SKM-1 treated with dmso at 0.1 percent for 144 hours (cell line): ENCODE measurements around the gene TPCN2.
"Not testable (repeated sequence)": the region's sequence is repeated elsewhere in the genome, so short reads cannot be mapped to it uniquely, and the experiment has no call there.

Experiments
- DNase-seq: peaks from one replicate; lab custom pipeline; 2025; ENCODE audit not compliant: unreplicated experiment; lab: John Stamatoyannopoulos, UW

The TPCN2 gene

DNA sequence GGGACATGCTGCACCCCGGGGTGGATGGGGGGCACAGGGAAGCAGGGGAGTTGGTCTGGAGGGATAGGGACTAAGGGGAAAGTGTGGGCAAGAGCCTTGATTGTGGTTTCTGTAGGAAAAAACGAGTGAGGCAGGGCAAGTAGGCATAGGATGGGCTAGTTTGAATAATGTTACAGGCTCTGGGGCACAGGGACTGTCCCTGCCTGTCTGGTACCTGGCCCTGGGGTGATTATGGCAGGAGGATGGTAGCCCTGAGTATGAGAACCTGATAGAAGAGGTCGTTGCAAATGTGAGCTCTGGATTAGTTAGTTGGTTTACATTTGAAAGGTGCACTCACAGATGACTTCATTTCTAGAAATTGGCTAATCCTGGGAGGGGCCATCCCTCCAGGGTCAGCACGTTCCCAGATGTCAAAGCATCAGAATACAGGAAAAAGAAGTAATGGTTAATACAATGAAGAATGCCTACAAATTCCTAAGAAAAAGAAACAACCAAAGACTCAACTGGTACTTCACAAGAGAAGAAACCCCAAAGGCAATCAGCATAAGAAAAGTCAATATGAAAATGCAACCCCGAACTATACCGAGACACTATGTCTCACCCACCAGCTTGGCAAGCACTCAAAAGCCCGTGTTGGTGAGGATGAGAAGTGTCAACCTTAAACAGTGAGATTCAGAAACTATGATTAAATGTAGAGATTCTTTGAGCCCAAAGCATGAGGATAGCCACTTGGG is 95.8 kb downstream of the TPCN2 start:
- no peak for DNase-seq

DNA sequence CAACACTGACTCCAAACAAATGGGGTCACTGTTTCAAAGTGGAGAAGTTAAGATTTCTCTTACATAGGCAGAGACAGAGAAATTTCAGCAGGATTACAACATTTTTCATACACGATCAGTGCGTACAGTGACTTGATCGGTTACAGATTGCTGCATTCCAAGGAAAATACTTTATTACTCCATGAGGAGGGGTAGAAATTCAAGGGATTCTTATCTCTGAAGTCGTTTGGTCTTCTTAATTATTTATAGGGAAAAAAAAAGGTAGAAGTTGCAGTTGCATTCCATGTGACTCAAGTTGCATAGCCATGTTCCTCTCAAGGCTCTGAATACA is 96.3 kb downstream of the TPCN2 start:
- DNase-seq, result no peak

DNA sequence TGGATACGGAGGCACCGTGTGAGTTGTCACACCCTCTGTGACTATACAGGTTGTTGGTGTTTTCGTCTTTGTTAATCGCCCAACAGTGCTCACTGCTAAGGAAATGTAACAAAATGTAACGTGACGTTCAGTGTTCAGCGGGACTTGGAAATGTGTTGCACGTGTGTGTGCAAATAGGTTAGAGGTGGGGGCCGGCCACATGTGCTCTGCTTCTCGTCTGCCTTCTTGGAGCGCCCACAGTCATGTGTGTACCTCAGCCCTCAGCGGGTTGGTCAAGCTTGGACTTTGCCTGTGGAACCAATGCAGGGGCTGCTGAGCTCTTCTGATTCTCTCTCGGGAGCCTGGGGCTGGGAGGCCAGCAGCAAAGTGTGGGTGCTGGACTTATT is 99.6 kb downstream of the TPCN2 start:
- no peak for DNase-seq

DNA sequence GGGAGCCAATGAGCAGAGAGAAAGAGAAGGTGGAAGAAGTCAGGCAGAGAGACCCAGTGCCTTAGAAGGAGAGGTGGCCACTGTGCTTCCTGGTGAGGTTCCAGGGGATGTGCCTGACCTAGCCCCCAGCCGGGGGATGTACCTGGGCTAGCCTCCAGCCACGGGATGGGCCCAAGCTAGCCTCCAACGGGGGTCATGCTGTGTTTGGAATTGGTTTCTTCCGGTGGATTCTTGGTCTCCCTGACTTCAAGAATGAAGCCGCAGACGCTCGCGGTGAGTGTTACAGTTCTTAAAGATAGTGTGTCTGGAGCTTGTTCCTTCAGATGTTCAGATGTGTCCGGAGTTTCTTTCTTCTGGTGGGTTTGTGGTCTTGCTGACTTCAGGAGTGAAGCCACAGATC is 100.1 kb downstream of the TPCN2 start:
- no peak for DNase-seq

DNA sequence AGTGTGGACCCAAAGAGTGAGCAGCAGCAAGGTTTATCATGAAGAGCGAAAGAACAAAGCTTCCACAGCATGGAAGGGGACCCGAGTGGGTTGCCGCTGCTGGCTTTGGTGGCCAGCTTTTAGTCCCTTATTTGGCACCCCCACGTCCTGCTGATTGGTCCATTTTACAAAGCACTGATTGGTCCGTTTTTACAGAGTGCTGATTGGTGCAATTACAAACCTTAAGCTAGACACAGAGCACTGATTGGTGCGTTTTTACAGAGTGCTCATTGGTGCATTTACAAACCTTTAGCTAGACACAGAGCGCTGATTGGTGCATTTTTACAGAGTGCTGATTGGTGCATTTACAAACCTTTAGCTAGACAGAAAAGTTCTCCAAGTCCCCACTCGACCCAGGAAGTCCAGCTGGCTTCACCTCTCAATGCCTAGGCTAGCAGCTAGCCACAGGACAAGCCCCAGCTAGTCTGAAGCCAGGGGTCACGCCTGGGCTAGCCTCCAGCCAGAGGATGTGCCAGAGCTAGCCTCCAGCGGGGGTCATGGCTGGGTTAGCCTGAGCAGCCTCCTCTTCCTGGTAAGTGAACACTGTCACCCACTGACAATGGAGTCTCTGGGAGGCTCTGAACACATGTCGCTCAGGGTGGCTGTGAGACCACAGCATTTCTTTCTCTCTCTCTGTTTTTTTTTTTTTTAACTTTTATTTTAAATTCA is 100.8 kb downstream of the TPCN2 start:
- DNase-seq, result not testable (repeated sequence)

DNA sequence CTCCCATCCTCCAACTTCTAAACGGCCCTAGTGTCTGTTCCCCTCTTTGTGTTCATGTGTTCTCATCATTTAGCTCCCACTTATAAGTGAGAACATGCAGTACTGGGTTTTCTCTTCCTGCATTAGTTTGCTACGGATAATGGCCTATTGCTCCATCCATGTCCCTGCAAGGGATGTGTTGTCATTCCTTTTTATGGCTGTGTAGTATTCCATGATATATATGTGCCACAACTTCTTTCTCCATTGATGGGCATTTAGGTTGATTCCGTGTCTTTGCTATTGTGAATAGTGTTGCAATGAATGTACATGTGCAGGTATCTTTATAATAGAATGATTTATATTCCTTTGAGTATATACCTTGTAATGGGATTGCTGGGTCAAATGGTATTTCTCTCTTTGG is 101.4 kb downstream of the TPCN2 start:
- DNase-seq, result no peak

DNA sequence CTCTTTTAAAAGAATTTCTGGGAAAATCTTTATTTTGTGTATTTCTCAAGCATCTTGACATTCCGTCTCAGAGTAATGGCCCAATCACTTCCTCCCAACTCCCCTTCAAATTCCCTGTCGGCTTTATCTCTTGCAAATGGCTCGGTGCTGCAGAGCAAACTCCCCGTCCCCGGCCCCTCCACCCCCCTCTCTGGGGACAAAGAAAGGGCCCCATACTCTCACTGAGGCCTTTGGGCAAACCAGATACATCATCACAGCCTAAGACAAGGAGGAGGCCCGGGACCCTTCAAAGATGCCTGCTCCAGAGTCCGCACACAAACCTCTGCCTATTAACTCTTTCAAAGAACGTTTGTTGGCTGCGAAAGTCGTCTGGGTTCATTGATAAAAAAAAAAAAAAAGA is 103.1 kb downstream of the TPCN2 start:
- no peak for DNase-seq

DNA sequence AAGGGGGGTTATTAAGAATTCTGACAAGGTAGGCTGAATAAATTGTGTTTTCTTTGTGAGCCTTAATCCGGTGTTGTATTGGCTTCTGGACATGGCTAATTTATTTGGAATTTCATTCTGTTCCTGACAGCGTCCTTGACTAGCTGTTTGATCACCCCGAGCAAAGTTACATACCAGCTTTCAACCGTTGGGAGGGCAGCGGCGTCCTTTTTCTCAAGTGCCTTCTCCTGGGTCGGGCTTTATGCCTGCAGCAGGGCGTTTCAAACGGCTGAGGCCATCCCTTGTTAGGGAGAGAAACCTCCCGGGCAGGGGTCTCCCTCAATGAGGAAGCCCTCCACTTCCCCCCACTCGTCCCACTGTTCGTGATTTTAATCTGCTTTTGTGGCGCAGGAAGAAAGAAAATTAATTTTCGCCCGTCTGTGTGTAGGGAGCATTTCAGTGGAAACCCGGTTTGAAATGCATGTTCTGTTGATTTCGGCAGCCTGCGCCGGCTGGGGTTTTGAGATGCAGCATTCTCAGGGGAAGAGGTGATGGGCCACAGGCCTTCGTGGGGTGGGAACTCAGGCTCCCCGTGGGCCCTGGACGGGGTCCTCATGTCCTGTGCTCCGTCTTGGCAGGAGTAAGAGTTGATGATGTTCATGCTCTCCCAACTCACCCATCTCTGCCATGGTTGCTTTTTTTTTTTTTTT is 104.1 kb downstream of the TPCN2 start:
- DNase-seq, result no peak

DNA sequence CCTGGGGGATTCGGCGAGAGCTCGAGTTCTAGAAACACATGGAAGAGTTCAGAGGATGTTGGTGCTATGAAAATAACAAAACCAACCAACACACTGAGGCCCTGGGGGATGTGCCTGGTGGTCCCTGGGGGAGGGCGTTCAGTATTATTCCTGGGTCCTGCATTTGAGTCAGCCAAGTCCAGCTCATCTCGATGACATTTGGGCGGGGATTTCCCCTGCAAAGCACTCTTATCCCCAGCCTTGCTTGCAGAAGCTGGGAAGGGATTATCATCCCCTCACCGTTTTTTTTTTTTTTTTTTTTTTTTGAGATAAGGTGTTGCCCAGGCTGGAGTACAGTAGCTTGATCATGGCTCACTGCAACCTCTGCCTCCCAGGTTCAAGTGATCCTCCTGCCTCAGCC is 104.9 kb downstream of the TPCN2 start:
- DNase-seq, result no peak

DNA sequence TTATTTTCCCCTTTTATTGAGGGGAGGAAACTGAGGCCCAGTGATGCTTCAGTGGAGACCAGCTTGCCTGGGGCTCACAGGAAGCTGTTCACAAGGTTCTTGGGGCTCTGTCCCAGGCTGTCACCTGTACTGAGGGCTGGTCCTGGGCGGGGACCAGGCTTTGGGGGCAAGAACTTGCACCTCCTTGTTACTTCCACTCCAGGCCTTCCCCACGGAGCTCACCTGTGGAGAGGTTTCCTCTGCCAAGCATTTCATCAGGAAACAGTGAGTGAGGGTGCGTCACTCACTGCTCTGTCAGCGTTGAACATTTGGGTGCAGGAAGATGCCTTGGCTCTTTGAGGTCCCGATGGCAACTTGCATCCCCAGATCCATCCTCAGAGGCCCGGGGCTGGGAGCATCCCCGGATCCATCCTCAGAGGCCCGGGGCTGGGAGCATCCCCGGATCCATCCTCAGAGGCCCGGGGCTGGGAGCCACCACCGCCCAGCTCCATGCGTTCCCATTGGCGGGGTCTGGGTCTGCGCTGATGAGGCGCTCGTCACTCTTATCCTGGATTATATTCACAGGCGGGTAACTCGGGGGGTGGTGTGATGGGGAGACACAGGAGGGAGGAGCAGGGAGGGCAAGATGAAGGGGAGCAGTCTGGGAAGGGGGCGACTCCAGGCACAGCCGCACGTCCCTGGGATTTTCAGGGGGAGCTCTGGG is 105.6 kb downstream of the TPCN2 start:
- no peak for DNase-seq

DNA sequence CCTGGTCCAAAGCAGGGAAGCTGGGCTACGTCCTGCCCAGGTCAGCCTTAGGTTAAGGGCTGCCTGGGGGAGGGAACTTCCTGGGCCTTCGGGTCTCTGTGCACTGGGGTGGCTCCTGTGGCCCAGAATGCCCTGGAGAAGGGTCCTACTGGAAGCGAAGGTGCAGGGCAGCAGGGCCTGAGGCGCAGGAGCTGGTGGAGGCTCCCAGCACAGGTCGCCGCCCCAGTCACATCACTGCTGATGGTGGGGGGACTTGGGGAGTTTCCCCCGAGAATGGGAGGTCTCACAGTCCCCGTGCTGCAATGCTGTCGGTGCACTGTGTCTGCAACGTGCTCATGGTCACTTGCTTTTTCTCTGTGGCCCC is 106.2 kb downstream of the TPCN2 start:
- DNase-seq, result no peak

DNA sequence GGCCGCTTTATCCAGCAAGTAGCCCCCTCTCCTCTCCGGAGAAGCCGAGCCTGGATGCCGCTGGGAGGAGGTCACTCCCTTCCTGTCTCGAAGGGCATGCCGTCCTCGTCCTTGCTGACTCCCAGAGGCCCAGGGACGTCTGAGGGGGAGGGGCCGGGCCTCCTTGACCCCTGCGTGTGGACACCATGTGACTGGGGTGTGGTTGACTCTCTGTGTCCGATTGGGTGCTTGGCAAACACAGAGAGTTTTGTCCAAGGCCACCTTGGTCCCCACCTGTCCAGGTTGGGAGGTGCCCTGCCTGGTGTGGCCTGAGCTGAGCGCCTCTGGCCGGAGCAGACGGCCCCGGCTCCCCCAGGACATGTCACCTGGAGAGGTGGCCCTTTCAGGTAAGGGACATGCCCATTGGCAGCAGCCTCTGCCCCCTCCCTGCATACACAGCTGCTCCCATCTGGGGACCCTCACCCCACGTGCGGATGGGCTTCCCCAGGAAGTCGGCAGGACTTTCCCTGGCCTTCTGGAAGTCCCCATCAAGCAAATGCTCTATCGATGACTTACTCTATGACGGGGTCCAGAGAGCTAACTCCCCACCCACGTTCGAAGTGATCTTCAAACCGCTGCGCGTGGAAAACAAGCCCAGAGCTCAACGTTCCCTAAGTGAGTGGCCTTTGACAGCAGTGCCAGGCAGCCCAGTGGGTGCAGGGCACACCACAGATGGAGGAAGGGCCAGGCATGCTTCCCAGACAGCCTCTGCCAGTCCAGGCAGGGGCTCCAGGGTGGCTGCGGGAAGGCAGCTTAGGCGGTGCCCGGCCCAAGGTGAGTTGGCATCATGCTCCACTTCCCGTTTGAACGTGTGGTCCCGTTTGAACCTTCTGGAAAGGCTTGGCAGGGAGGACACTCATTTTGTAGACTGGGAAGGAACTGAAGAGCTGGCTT is 106.8 kb downstream of the TPCN2 start, which contains the start of gene SMIM38:
Gene SMIM38 (plus strand): TSS at position 634 of the 933 bp plus-strand sequence. CDS start 1,912 bp downstream, outside the sequence.
- DNase-seq, result no peak

DNA sequence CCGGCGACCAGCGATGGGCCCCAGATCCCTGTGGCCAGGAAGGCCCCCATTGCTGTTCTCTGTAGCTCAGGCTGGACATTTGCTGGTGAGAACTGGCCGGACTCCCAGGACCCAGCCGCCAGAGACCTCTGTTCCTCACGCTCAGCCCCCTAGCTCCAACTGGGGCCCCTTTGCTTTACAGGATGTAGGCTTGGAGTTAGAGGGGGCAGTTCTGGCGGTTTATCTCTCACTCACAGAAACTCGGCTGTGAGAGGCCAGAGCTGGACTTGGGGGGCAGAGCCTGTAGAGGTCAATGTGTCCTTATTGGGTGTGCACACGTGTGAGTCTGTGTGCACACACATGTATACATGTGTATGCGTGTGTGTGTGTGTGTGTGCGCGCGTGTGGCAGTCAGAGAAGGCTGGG is 107.5 kb downstream of the TPCN2 start:
- no peak for DNase-seq

DNA sequence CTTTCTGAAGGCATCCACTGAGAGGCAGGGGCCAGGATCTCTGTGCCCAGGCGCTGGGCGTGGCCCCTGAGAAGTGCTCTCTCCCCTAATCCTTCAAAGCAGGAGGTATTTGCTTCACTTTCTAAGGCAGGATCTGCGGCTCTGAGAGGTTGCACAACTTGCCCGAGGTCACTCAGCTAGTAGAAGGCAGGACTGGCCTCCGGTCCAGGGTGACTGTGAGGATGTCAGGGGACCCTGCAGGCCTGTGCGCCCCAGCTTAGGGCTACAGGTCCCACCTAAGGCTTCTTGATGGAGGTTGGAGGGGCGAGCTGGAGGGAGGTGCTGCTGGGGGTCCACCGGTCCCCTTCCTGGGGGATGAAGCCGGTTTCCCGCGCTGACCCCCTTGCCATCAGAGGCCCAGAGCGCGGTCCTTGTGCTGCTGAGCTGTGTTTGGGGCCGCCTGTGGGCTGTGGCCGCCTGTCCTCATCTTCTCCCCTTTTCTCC is 108.0 kb downstream of the TPCN2 start:
- no peak for DNase-seq

DNA sequence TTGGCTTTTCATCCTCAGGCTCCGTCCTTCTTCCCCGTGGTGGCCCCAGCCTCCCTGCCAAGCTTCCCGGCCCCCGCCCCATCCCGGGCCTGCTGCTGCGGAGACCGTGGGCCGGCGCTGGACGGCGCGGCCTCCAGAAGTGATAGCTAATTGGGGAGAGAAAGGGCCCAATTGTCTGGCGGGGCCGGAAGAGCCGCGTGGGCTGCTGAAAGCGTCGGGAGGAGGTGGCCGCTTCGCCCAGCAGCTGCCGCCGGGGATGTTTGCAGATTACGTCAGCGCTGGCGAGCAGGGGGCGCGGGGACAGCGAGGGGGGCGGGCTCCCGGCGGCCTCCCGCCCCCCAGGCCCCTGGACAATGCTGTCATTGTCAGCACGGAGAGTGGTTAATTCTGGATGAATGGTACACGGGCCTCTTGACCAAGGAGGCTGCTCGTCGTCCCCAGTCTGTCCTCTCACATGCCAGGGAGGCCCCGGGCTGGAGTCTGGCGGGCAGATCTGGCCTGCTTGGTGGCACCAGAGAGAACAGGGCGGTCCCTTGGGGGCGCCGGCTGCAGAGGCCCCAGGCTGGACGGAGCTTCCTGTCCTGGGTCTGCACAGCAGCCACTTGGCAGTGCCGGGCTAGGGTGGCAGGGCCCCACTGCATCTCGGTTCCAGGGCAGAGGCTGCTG is 108.6 kb downstream of the TPCN2 start:
- no peak for DNase-seq

DNA sequence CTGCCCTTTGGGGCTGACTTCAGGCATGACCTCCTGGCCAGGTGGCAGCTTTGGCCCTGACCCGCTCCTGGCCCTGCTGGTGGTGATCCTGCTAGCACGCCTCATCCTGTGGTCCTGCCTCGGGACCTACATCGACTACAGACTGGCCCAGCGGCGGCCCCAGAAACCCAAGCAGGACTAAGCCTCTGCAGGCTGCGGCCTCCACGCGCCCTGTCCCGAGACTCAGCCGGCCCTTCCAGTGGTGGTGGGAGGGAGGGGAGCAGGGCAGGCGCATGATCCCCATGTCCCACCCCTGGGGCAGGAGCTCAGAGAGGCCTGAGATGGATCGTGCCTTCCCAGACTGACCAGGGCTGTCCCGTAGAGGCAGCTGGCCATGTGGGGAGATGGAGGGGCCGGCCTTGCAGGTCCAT is 109.1 kb downstream of the TPCN2 start:
- no peak for DNase-seq

DNA sequence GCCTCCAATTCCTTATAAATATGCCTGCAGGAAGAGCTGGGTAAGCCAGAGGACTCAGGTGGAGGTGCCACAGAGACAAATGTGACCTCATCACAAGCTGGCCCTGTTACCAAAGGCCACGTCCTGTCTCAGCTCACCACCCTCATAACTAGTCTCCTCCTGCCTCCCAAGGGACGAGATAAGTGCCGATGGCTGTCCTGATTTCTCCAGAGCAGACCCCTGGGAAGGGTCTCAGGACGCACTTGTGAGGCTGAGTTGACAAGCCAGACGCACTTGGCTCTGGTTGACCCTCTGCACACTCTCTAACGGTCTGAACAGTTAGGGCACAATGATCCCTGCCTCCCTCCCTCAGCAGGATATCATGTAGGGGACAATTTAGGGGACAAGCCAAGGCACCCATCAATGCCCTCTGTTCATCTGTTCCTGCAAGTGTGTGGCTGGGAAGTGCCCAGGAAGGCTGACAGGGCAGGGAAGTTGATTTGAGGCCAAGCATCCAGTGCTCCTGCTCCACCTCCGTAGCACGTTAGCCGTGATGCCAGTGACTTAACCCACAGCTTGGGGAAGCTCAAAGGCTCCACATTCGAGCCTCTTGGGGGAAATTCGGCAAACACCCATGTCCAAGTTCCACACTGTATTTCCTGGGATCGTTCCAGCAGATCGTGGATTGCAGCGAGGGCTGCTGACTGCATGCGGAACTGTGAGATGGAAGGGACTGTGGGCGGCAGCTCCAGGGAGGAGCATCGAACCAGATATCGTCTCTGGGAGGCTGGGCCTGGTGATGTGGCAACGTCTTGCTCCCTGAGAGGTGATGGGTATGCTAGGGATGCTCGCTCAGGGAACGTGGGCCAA is 109.8 kb downstream of the TPCN2 start:
- no peak for DNase-seq

DNA sequence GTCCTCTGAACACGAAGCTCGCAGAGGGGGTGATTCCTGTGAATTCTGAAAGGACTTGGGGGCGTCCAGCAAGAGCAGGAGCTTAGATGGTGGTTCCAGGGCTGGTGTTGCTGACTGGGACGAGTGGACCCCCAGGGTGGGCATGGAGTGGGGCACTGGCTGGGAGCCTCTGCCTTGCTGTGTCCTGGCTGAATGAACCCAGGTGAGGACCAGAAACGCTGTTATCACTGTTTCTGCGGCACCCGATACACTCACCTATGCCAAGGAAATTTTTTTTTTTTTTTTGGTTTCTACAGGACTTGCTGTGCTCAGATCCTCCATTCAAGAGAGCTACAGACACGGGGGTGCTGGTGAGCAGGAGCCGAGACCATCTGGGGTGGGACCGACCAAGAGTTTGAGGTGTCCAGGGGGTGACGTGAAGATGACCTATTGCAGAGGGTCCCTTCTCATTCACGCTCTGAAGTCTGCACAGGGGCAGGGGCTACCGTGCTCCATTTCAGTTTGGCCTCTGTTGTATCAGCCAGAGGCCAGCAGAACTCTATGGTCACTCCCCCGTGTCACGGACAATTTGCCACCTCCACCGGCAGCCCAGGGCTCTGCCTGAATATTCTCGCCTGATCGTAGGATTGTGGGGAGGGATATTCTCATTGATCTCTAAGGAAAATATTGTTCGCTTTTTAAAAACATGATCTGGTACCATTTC is 110.6 kb downstream of the TPCN2 start:
- no peak for DNase-seq
